CMK (cell line): ENCODE data around the gene SERPINE2.
"Not testable (repeated sequence)": the region's sequence is repeated elsewhere in the genome, so short reads cannot be mapped to it uniquely, and the experiment has no call there.

ENCODE experiments used
- DNase-seq: peaks from one replicate; pipeline ENCODE4 v3.0.0-alpha.2; 2010; ENCODE audit warnings: low read depth

Gene SERPINE2

GRCh38 chr2:224011837-224012236 is 27.2 kb downstream of the SERPINE2 start:
- DNase-seq = no peak

- no peak for DNase-seq
Measured at GRCh38 chr2:224009605-224010315, 29.3 kb downstream of the SERPINE2 start.

GRCh38 chr2:224008702-224009261 is 30.3 kb downstream of the SERPINE2 start:
- no peak for DNase-seq

DNA sequence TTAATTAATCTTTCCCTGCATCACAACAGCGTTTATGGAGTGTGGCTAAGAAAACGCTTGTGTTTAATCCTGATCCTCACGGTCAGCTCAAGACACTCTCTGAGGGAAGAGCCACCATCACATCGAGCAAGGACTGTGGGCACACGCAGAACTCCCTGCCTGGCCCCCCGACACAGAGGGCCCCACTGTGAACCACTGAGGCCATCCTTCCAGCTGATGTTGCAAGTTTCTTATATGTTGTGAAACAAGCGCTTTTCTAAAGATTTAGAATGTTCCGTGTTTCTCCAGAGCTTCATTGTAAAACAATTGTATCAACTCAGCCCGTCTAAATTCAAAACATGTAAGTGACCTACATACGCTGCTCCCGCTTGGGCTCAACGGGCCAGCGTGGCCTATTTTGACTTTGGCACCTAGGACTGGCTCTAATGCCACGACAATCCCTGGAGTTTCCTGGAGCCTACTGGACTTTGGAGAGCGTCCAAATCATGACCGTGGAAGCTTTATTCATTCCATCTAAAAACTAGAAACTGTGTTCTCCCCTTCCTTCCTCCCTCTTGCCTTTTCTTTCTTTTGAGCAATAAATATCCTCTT is 34.9 kb downstream of the SERPINE2 start:
- no peak for DNase-seq

DNA sequence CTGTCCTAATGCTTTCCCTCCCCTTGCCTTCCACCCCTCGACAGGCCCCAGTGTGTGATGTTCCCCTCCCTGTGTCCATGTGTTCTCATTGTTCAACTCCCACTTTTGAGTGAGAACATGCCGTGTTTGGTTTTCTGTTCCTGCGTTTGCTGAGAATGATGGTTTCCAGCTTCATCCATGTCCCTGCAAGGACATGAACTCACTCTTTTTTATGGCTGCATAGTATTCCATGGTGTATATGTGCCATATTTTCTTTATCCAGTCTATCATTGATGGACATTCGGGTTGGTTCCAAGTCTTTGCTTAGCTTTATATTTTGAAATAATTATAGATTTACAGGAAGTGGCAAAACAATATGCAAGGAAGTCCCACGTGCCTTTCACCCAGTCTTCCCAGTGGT is 38.4 kb downstream of the SERPINE2 start:
- not testable (repeated sequence) for DNase-seq

DNA sequence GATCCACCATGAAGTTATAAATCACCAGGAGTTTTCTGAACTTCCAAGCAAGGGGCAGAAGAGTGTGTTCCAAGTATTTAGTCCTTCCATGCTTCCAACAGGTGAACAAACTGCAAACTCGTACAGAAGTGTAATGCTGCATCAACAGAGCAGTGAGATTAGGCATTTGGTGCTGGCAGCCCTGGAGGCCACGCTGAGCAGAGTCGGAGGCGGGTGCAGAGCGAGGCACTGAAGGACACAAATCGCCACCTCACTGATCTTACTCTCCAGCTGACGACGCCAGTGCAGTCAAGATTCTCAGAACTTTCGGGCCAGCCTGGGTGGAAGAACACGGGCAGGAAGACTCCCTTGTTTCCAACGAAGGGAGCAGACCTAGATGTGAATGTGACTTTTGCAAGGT is 39.2 kb downstream of the SERPINE2 start:
- DNase-seq = no peak

DNA sequence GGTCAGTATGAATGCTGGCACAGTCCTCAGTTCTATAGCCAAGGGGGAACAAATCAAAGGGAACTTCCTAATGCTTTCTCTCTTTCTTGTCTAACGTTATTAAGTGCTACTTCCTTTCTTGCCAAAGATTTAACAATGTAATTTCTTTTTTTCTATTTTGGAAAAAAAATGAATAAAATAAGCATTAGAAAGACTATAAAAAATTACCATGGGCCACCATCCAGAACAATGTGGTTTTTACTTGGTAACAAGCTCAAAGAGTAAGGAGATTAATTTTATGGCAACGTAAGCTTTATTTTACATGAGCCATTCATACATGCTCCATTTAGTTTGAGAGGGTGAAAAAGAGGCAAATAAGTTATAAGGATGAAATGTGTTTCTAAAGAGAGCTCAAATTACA is 40.1 kb downstream of the SERPINE2 start:
- no peak for DNase-seq

- DNase-seq = no peak
Measured at GRCh38 chr2:223997938-223998337, 41.1 kb downstream of the SERPINE2 start.

DNA sequence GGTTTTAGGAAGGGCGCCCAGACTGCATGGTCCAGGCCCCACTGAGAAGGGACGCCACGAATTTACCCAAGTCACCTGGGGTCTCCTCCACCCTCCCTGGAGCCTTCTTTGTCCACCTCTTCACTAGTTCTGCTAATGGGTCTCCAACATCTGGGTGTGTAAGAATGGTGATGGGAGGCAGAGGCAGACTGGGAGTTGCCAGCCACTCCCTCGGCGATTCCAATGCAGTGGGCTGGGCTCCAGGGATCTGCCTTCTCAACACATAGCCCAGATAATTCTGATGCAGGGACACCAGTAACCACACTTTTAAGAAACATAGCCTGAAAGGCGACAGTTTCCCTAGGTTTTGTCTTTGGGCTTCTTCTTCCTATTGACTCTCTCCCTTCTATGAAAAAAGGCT is 42.7 kb downstream of the SERPINE2 start:
- DNase-seq = no peak

DNA sequence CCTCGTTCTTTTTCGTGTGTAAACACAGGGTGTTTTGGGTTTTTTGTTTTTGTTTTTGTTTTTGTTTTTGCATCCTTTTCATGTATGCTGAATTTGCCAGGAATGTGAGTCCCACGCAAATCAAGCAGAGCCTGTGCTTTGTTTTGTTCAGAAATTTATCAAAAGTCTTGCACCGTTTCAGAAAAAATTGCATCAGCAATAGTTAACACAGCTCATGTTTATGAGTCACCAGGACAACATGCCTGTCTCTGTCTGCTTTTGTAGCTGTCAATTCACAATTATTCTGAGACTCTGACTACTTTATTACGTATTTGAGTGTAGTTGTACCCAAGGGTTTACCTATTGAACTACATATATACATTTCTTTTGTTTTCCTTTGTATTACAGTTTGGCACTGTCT is 43.5 kb downstream of the SERPINE2 start:
- DNase-seq = no peak

DNA sequence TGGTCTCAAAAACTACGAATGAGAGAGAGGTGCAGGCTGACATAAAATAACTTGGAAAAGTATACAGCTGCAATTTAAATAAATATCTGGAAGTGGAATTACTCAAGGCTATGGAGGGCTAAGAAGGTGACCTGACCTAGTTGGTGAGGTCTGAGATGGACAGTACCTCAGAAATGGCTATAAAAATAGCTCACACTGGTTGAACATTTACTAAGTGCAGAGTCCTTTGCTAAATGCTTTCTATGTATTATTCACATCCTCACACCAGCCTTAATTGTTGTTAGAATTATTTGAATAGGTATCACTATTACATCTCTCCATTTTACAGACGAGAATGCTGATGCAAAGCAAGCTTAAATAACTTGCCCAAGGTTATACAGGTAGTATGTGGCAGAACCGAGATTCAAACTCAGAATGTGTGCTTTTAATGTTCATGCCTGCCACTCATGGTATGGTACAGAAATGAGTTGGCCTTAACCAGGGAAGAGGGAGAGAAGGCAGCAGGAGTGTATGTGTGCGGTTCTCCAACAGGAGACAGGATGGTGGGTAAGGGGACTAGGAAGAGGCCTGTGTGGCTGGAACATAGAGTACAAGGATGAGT is 44.4 kb downstream of the SERPINE2 start:
- DNase-seq = no peak

GRCh38 chr2:223993634-223994232 is 45.4 kb downstream of the SERPINE2 start:
- peak; percentile 55 for DNase-seq

DNA sequence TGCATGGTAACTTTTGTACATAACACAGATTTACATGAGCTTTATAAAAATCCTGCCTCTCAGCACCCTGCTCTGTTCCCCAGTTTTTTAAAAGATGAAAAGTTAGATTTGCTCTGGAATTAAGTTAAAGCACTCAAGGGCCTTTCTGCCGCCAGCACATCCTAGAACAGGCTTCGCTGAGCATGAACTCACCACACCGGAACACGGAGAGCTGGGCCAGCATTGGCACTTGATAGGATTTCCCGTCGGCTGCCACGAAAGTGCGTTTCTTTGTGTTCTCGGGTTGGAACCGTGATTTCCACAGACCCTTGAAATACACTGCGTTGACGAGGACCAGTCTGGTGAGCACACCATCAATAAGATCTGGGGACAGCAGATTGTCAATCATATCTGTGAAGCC is 47.5 kb downstream of the SERPINE2 start:
- DNase-seq = no peak

DNA sequence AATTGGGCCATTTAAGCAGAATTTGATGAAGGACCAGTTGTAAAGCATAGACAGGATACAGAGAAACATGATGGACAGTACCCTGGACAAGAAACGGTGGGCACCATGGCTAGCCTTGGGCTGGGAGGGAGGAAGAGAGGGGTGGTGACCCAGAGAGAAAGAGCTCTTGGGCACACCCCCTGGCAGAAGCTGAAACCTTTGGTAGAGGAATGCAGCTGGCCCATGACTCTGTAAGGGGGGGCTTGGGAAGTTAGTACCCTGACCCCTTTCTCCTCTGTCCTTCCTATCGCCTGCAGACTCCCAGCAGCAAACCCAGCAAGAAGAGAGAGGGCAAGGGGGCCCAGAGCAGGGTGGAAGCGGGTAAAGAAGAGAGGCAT is 49.2 kb downstream of the SERPINE2 start:
- DNase-seq = no peak

DNA sequence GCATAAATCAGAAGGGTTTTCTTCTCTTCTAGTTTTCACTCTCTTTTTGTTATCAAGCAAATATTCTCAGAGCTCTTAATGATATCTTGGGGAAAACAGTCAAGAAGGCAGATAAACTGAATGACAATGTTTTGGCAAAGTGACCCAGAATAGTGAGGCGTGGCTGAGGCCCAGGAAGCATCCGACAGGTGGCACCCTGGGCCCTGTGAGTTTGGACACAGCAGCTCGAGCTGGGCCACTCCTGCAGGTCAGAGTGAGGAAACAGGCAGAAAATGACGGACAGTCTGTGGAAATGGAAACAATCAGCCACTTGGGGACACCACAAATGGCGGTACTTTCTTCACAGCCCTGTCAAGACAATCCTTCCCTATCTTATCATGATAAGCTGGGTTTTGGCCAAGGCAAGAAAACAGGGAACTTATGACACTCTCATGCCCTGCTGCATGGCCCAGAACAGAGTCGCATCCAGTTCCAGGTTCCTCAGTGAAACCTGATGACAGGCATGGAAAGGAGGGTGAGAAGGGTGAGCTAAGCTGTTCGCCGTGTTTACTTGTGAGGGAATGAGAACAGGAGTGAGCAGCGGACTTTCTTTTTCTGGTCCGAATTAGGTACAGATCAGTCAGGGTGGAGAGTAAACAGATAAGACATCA is 49.8 kb downstream of the SERPINE2 start:
- DNase-seq = no peak

DNA sequence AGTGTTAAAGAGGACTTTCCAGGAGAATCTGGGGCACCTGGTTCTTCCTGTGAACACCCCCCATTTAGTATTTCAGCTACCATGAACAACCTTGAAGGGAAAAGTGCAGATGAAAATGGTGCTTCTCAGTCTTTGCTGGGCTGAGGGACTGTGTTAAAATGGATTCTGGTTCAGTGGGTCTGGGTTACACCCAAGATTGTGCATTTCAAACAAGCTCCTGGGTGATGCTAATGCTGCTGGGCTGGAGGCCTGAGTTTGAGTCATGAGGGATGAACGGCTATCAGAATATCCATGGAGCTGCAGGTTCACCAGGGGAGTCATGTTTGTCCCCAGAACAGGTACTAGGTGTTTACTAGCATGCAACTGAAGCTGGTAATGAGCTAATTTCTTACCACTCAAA is 57.8 kb downstream of the SERPINE2 start:
- DNase-seq = no peak

DNA sequence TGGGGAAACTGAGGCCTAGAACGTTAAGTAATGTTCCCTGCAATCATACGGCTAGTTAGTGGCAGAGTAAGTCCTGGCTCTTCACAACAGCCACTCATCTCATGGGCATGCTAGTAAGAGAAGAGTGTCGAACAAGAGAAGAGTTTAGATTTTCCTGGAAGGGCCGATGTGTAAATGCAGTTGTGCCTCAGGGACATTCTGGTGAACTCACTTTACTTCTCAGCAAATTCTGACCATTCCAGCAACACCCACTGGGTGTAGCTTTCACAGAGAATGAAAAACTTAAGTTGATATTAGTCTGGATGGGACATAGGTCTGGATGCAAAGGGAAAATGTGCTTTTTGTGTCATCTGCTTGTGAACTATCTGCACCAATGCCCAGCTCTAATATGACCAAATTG is 58.3 kb downstream of the SERPINE2 start:
- DNase-seq = no peak

- DNase-seq = no peak
Measured at GRCh38 chr2:223980397-223980735, 58.7 kb downstream of the SERPINE2 start.

DNA sequence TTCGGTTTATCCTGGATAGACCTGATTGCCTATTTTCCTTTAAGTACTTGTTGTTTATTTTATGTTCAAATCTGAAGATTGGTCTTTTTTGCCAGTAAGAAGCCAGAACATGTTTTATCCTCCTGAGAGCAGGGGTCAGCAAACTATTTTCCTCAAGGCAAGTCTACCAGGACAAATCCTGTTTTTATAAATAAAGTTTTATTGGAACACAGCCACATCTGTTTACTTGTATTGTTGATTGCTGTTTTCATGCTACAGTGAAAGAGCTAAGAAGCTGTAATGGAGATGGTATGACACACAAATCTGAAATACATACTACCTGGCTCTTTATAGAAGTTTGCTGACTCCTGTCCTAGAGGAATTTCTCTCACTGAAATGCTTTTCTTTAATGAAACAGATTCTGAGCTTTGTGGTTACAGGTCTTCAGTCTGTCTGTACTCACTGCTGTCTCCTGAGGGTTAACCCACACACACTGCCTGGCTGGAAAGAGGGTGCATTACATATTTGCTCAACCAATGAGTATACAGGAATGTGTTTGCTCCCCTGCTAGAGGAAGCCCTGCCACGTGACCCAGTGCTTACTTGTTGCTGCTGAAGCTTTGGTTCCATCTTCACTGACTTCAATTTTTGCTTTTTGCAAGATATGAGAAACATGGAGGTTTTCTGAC is 59.2 kb downstream of the SERPINE2 start:
- no peak for DNase-seq

DNA sequence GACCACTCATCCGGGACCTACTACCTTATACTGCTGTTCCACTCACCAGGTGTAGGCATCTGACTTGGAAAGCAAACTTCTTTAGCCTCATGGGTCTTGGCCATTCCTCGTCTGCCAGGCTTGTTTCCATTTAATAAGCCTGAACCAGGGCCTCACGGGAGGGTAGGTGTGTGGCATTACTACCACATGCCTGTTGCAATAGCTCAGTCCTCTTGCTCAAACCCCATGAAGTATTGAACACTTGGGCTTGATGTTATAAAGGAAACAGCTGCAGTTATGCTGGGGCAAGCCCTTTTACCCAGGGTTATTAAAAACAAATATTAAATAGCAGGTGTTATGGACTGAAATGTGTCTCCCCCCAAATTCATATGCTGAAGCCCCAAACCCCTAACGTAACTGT is 60.6 kb downstream of the SERPINE2 start:
- no peak for DNase-seq

GRCh38 chr2:223976635-223977226 is 62.4 kb downstream of the SERPINE2 start:
- DNase-seq = no peak

DNA sequence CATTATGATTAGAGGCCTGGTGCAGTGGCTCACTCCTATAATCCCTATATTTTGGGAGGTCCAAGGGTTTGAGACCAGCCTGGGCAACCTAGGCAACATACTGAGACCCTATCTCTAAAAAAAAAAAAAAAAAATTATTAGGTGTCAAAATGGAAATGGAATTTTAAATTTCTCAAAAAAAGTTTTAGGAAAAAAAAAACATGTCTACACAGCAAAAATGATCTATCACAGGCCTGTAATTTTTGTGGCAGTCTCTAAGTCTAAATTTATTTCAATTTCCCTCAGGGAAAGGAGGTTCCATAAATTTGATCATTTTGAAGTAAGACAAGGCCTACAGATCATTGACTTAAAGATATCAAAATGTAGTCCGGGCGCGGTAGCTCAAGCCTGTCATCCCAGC is 65.5 kb downstream of the SERPINE2 start:
- no peak for DNase-seq
